K562 (cell line): ENCODE measurements around the gene FRMD4A. TPM values are rescaled to one million over a fixed set of nuclear protein-coding genes. Genes with fewer than 3 reads are reported as not detected.

Source experiments
- polyA plus RNA-seq, 8 experiments: library from polyadenylated mRNA; depleted of rRNA in 4 of 8; stranded (reverse) in 5 of 8; unstranded in 3 of 8; fragments of >200 nt; fragmentation: Nextera tagmentation in 2 of 8; fragmentation: Illumina TruSeq in 1 of 8; extraction: Ambion mirVana in 2 of 8; extraction: Trizol in 1 of 8; gene quantifications; 2 replicates each; pipeline versions ENCODE4 v1.2.1 to v1.2.3, GENCODE V29; 2011 to 2014; ENCODE audit warnings: inconsistent platforms in 1 of 8, missing spikeins in 1 of 8
- total RNA-seq, 7 experiments: library from RNA; depleted of rRNA in 6 of 7; stranded (reverse); fragments of >200 nt in 6 of 7; fragmentation: Illumina TruSeq in 2 of 7; extraction: Trizol in 2 of 7; gene quantifications; 2 replicates each; pipeline versions ENCODE4 v1.2.1 to v1.2.3, GENCODE V29; 2011 to 2021; ENCODE audit warnings: low replicate concordance in 1 of 7
- TF ChIP-seq, protein P1 (sequence below): fragments of 450-650 bp; IDR thresholded peaks from 2 replicates; pipeline ENCODE4 v1.6.1; 2016; ENCODE audit warnings: mild to moderate bottlenecking, moderate library complexity

Gene FRMD4A
- total and polyA plus RNA-seq, 9 of the 15 experiments (the other 6 are each of a cell fraction or from before 2014, with no cell fraction given): 0.80 to 5.2 (median 3.0) TPM

DNA sequence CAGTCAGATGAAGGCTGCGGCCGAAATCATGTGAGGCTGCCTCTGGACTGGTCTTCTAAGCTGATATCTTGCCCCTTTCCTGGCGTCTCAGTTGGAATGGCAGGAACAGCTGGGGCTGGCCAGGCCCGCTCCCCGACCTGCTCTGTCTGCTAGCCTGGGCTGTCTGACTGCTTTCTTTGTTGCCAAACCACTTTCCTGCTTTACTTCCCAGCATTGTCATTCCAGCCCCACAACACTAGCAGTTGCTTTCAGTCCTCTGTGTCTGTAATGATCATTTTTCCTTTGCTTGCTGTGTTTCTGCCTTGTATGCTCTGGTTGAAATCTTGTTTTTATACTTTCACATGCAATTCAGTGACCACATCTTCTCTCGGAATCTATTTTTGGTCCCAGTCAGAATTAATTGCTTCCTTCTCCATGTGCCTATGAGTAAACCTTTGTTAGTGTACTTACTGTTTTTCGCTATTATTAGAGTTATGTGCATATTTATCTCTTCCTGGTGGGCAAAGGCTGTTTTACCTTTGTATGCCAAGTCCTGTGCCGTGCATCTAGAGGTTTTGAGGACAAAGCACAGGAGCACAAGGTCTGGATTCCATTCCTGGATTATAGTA, 722.4 kb downstream of the FRMD4A start (continued):
- TF ChIP-seq, protein P1, sequence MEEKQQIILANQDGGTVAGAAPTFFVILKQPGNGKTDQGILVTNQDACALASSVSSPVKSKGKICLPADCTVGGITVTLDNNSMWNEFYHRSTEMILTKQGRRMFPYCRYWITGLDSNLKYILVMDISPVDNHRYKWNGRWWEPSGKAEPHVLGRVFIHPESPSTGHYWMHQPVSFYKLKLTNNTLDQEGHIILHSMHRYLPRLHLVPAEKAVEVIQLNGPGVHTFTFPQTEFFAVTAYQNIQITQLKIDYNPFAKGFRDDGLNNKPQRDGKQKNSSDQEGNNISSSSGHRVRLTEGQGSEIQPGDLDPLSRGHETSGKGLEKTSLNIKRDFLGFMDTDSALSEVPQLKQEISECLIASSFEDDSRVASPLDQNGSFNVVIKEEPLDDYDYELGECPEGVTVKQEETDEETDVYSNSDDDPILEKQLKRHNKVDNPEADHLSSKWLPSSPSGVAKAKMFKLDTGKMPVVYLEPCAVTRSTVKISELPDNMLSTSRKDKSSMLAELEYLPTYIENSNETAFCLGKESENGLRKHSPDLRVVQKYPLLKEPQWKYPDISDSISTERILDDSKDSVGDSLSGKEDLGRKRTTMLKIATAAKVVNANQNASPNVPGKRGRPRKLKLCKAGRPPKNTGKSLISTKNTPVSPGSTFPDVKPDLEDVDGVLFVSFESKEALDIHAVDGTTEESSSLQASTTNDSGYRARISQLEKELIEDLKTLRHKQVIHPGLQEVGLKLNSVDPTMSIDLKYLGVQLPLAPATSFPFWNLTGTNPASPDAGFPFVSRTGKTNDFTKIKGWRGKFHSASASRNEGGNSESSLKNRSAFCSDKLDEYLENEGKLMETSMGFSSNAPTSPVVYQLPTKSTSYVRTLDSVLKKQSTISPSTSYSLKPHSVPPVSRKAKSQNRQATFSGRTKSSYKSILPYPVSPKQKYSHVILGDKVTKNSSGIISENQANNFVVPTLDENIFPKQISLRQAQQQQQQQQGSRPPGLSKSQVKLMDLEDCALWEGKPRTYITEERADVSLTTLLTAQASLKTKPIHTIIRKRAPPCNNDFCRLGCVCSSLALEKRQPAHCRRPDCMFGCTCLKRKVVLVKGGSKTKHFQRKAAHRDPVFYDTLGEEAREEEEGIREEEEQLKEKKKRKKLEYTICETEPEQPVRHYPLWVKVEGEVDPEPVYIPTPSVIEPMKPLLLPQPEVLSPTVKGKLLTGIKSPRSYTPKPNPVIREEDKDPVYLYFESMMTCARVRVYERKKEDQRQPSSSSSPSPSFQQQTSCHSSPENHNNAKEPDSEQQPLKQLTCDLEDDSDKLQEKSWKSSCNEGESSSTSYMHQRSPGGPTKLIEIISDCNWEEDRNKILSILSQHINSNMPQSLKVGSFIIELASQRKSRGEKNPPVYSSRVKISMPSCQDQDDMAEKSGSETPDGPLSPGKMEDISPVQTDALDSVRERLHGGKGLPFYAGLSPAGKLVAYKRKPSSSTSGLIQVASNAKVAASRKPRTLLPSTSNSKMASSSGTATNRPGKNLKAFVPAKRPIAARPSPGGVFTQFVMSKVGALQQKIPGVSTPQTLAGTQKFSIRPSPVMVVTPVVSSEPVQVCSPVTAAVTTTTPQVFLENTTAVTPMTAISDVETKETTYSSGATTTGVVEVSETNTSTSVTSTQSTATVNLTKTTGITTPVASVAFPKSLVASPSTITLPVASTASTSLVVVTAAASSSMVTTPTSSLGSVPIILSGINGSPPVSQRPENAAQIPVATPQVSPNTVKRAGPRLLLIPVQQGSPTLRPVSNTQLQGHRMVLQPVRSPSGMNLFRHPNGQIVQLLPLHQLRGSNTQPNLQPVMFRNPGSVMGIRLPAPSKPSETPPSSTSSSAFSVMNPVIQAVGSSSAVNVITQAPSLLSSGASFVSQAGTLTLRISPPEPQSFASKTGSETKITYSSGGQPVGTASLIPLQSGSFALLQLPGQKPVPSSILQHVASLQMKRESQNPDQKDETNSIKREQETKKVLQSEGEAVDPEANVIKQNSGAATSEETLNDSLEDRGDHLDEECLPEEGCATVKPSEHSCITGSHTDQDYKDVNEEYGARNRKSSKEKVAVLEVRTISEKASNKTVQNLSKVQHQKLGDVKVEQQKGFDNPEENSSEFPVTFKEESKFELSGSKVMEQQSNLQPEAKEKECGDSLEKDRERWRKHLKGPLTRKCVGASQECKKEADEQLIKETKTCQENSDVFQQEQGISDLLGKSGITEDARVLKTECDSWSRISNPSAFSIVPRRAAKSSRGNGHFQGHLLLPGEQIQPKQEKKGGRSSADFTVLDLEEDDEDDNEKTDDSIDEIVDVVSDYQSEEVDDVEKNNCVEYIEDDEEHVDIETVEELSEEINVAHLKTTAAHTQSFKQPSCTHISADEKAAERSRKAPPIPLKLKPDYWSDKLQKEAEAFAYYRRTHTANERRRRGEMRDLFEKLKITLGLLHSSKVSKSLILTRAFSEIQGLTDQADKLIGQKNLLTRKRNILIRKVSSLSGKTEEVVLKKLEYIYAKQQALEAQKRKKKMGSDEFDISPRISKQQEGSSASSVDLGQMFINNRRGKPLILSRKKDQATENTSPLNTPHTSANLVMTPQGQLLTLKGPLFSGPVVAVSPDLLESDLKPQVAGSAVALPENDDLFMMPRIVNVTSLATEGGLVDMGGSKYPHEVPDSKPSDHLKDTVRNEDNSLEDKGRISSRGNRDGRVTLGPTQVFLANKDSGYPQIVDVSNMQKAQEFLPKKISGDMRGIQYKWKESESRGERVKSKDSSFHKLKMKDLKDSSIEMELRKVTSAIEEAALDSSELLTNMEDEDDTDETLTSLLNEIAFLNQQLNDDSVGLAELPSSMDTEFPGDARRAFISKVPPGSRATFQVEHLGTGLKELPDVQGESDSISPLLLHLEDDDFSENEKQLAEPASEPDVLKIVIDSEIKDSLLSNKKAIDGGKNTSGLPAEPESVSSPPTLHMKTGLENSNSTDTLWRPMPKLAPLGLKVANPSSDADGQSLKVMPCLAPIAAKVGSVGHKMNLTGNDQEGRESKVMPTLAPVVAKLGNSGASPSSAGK: no peak
- TF ChIP-seq, all 486 proteins: peak for 0
